GM19099 (cell line): Measurements from ENCODE around the gene DLGAP4.
A peak's percentile ranks its signal among the peaks of the same experiment; 100 is the strongest.

ENCODE experiments used
- POLR2A ChIP-seq: IDR thresholded peaks from 3 replicates; pipeline ENCODE4 v1.6.1; 2011; ENCODE audit warnings: low read depth; ENCODE audit not compliant: insufficient read length; ENCODE audit errors: extremely low read depth

Gene DLGAP4

DNA sequence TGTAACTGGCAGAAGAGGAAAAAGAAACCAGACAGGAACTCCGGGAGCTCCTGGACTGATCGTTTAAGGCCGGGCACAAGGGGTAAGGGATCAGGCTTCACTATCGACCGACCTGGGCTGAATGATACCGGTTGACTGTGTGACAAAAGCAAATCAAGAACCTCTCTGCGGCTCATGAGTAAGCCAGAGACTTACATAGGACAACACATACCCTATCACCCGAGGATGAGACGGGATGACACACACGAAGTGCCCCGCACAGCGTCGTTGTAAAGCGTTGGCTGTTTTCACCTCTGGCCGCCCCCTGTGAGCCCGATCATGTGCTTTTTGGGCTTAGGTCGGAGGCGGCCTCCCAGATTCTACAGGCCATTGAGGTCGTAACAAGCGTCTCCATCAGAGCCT, 266.6 kb downstream of the DLGAP4 start:
- TF ChIP-seq POLR2A: no peak

DNA sequence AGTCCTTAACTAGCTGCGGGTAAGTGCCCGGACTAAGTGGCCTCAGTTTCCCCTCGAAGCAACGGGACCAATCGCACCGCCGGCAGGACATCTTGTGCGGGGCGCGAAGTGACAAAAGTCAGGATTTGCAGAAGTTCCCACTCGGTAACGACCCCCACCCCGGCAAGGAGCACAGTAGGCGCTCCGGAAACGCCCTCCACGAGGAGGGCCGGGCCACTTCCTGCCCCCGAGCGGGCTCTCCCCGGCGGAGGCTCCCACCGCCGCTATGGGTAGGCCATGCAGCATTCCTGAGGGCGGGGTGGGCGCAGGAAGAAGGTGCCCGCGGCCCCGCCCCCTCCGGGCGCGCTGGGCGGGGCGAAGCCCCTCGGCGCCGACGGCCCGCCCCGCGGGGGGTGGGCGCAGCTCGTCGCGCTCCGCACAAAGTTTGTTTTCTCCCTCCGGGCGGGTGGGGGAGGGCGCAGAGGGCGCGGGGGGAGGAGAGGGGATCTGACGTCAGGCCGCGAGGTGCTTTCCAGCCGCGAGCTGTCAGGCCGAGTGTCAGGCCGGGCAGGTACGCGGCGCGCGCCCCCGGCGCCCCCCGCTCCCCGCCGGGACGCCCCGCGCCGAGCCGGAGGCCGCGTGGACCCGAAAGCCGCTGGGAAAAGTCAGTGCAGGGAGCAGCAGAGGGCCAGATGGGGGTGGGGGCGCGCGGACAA, 267.1 kb downstream of the DLGAP4 start, which contains the start of gene TGIF2:
Gene TGIF2 (plus strand): TSS at position 495 of the 695 bp plus-strand sequence. CDS start 5,178 bp downstream, outside the sequence.
- TF ChIP-seq POLR2A: peak; percentile 76

DNA sequence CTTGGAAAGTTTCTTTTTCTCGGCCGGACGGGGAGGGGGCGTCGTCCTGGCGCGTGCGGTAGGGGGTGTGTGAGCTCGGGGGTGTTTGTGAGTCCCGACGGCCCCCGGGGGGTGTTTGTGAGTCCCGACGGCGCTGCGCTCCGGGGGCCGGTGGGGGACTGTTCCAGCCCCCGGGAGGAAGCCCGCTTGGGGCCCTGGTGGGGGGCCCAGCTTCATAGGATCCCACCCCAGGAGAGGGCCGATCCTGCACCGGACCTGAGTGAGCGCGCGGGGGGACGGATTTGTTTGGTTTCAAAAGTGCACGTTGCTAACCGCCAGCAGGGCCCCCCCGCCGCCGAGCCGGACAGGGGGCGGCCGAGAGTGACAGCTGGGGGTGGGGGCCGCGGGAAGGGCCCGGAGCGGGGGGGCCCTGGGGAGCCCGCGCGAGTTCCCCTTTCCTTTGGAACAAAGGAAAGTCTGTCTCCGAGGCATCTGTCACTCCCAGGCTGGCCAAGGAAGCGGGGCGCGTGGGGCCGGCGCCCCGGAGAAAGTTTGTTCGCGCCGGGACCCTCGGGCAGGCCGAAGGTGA, 267.7 kb downstream of the DLGAP4 start:
- no peak for TF ChIP-seq POLR2A

DNA sequence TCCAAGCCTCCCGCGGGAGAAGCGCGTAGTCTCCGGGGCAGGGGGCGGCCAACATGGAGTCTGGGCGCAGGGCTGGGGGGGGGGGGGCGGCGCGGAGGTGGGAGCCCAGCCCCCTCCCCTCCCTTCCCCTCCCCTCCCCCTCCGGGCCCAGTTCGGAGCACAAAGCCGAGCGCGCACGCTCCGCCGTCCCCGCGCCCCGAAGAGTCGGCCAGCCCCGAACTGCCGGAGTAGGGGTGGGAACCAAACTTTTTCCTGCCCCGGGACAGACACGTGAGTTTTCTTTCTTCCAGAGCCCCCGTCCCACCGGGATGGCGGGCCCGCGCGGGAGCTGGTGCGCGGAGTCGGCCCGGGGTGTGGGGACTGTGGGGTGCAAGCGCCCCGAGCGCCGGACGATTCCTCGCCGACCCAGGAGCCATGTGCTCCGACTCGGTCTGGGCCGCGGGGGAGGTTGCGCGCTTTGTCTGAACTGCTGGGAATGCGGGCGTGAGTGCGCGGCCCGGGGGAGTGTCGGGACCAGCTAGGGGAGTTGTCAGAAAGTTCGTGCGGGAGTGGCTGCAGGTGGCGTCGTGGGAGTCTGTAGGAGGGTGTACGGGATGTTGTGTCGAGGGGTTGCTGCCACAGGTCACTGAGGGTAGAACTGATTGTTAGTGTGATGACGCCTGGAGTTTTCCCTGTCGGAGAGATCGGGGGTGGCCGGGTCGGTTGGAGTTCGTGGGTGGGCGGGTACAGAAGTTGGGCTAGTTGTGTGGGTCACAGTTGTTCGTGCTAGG, 268.4 kb downstream of the DLGAP4 start:
- no peak for TF ChIP-seq POLR2A

DNA sequence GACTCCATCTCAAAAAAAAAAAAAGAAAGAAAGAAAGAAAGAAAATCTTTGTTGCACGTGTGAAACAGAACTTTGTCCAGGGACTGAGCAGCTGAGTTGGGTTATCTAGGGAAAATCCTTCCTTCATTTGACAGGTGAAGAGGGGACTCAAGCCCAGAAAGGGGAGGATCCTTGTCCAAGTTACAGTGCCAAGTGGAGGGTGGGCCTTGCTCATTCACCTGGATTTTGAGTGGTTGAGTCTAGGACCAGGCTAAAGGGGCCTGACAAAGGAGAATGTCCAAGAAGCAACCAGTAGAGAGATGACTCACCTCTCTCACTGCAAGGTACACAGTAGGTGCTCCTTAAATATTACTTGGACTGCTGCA, 269.9 kb downstream of the DLGAP4 start:
- no peak for TF ChIP-seq POLR2A
